Measurements from ENCODE around the gene CDC42EP5.
"Not testable (repeated sequence)": the region's sequence is repeated elsewhere in the genome, so short reads cannot be mapped to it uniquely, and the experiment has no call there.

Gene CDC42EP5

GRCh38 chr19:54489766-54490165 lies 16.7 kb upstream of the CDC42EP5 start:
- DNase-seq (ENCODE audit: low spot score), result no peak

- no peak for DNase-seq (ENCODE audit: low spot score)
Observed at GRCh38 chr19:54489341-54489740, 16.2 kb upstream of the CDC42EP5 start.

GRCh38 chr19:54485851-54486250 lies 12.8 kb upstream of the CDC42EP5 start:
- no peak for DNase-seq (ENCODE audit: low spot score)

- no peak for DNase-seq (ENCODE audit: low spot score)
Observed at GRCh38 chr19:54484451-54484850, 11.4 kb upstream of the CDC42EP5 start.

GRCh38 chr19:54482889-54483288 lies 9.8 kb upstream of the CDC42EP5 start:
- DNase-seq (ENCODE audit: low spot score), result no peak

- DNase-seq (ENCODE audit: low spot score), result no peak
Observed at GRCh38 chr19:54481326-54481930, 8.3 kb upstream of the CDC42EP5 start.

GRCh38 chr19:54480051-54480450 lies 7.0 kb upstream of the CDC42EP5 start:
- DNase-seq (ENCODE audit: low spot score), result no peak

- peak; percentile 42 for DNase-seq (ENCODE audit: low spot score)
Observed at GRCh38 chr19:54478677-54479266, 5.7 kb upstream of the CDC42EP5 start.

GRCh38 chr19:54477650-54478049 lies 4.6 kb upstream of the CDC42EP5 start:
- no peak for DNase-seq (ENCODE audit: low spot score)

- no peak for DNase-seq (ENCODE audit: low spot score)
Observed at GRCh38 chr19:54475706-54476105, 2.6 kb upstream of the CDC42EP5 start.

- DNase-seq (ENCODE audit: low spot score), result no peak
Observed at GRCh38 chr19:54473892-54474372, 836 bp upstream of the CDC42EP5 start.

- DNase-seq (ENCODE audit: low spot score), result peak; percentile 27
Observed at GRCh38 chr19:54470991-54471782, 1.9 kb downstream of the CDC42EP5 start.

GRCh38 chr19:54470276-54470887 lies 2.7 kb downstream of the CDC42EP5 start:
- no peak for DNase-seq (ENCODE audit: low spot score)

- no peak for DNase-seq (ENCODE audit: low spot score)
Observed at GRCh38 chr19:54469496-54469934, 3.6 kb downstream of the CDC42EP5 start.

GRCh38 chr19:54466110-54466480 lies 7.0 kb downstream of the CDC42EP5 start:
- DNase-seq (ENCODE audit: low spot score), result not testable (repeated sequence)

GRCh38 chr19:54465426-54466109 lies 7.5 kb downstream of the CDC42EP5 start:
- DNase-seq (ENCODE audit: low spot score), result no peak

- DNase-seq (ENCODE audit: low spot score), result peak; percentile 64
Observed at GRCh38 chr19:54464630-54465425, 8.3 kb downstream of the CDC42EP5 start.

GRCh38 chr19:54464044-54464629 lies 9.0 kb downstream of the CDC42EP5 start:
- peak; percentile 98 for DNase-seq (ENCODE audit: low spot score)

GRCh38 chr19:54463531-54464043 lies 9.5 kb downstream of the CDC42EP5 start, which contains the start of gene LENG9:
LENG9 (minus strand) TSS chr19:54463778; CDS start chr19:54463526, 252 bp downstream.
- DNase-seq (ENCODE audit: low spot score), result no peak
